OCI-LY1 (cell line): Measurements from ENCODE around the gene ADGRV1.

Source experiments
- H2AFZ ChIP-seq: fragments of 200-600 bp; sonication (generic), shearing (Covaris generic); 2 replicates; pipeline ENCODE4 v1.6.0; 2014; ENCODE audit warnings: antibody characterized with exemption, mild to moderate bottlenecking, low read length
- H3F3A ChIP-seq: fragments of 200-600 bp; sonication (generic), shearing (Covaris generic); 2 replicates; pipeline ENCODE4 v1.6.0; 2014; ENCODE audit warnings: mild to moderate bottlenecking, antibody characterized with exemption, low read length, moderate library complexity; ENCODE audit not compliant: insufficient read depth
- H3K27ac ChIP-seq: fragments of 200-600 bp; sonication (generic); 2 replicates; pipeline ENCODE4 v1.5.1; 2014; ENCODE audit warnings: low read length, mixed run types, mild to moderate bottlenecking, low read depth; ENCODE audit not compliant: poor library complexity, severe bottlenecking
- H3K27me3 ChIP-seq: fragments of 200-600 bp; sonication (generic); 2 replicates; pipeline ENCODE4 v1.6.0; 2014; ENCODE audit warnings: antibody characterized with exemption, mild to moderate bottlenecking, low read length, moderate library complexity; ENCODE audit not compliant: insufficient read depth
- H3K36me3 ChIP-seq: fragments of 200-600 bp; sonication (generic); 2 replicates; pipeline ENCODE4 v1.6.1; 2014; ENCODE audit warnings: mild to moderate bottlenecking, antibody characterized with exemption, low read length, moderate library complexity, mixed read lengths; ENCODE audit not compliant: insufficient read depth
- H3K4me1 ChIP-seq: fragments of 200-600 bp; sonication (generic); 2 replicates; pipeline ENCODE4 v1.5.1; 2014; ENCODE audit warnings: mild to moderate bottlenecking, low read length, moderate library complexity; ENCODE audit not compliant: insufficient read depth, severe bottlenecking
- H3K4me2 ChIP-seq: fragments of 200-600 bp; sonication (generic), shearing (Covaris generic); 2 replicates; pipeline ENCODE4 v1.6.1; 2014; ENCODE audit warnings: low read length
- H3K4me3 ChIP-seq: fragments of 200-600 bp; sonication (generic); 2 replicates; pipeline ENCODE4 v1.5.1; 2014; ENCODE audit warnings: low read length, low read depth, mild to moderate bottlenecking, mixed read lengths; ENCODE audit not compliant: poor library complexity, severe bottlenecking
- H3K79me2 ChIP-seq: fragments of 200-600 bp; shearing (Covaris generic); 2 replicates; pipeline ENCODE4 v1.6.1; 2016; ENCODE audit warnings: mixed run types, low read length, mixed read lengths; ENCODE audit not compliant: insufficient read depth
- H3K9ac ChIP-seq: fragments of 200-600 bp; sonication (generic), shearing (Covaris generic); 2 replicates; pipeline ENCODE4 v1.6.1; 2014; ENCODE audit warnings: mild to moderate bottlenecking, low read length, mixed read lengths
- H3K9me2 ChIP-seq: fragments of 200-600 bp; sonication (generic), shearing (Covaris generic); 2 replicates; pipeline ENCODE4 v1.6.1; 2014; ENCODE audit warnings: low read depth, mild to moderate bottlenecking, low read length, mixed read lengths
- H3K9me3 ChIP-seq: fragments of 200-600 bp; shearing (Covaris generic); 2 replicates; pipeline ENCODE4 v1.6.1; 2014; ENCODE audit warnings: low read length, mixed read lengths
- H4K20me1 ChIP-seq: fragments of 200-600 bp; sonication (generic), shearing (Covaris generic); 2 replicates; pipeline ENCODE4 v1.6.0; 2016; ENCODE audit warnings: mild to moderate bottlenecking, low read length; ENCODE audit not compliant: insufficient read depth
- EZH2 ChIP-seq: fragments of 200-600 bp; sonication (generic), shearing (Covaris generic); IDR thresholded peaks from 2 replicates; pipeline ENCODE4 v1.8.0; 2017; ENCODE audit warnings: borderline replicate concordance, mixed run types, mild to moderate bottlenecking, antibody characterized with exemption, low read length, moderate library complexity, mixed read lengths
- TF ChIP-seq, protein P1 (sequence below): fragments of 200-600 bp; sonication (generic), shearing (Covaris generic); IDR thresholded peaks from 2 replicates; pipeline ENCODE4 v1.5.1; 2017; ENCODE audit warnings: mild to moderate bottlenecking, antibody characterized with exemption, low read length, moderate library complexity, mixed read lengths

ADGRV1 gene

GRCh38 chr5:90932052-90932699 is 373.6 kb downstream of the ADGRV1 start:
- Histone ChIP-seq H3F3A (no peaks in the 10 kb centered on the region), H4K20me1 (no peaks in the 10 kb centered on the region), H3K36me3 (no peaks in the 10 kb centered on the region), H2AFZ (no peak overlapping the region), H3K27ac (no peak overlapping the region), H3K4me3 (no peak overlapping the region), H3K9ac (no peak overlapping the region), H3K9me3 (no peaks in the 10 kb centered on the region), H3K9me2 (no peaks in the 10 kb centered on the region), H3K79me2 (no peaks in the 10 kb centered on the region), H3K27me3 (no peaks in the 10 kb centered on the region), H3K4me1 (no peaks in the 10 kb centered on the region), H3K4me2 (no peak overlapping the region)
- TF ChIP-seq EZH2: no peak
- TF ChIP-seq, protein P1, sequence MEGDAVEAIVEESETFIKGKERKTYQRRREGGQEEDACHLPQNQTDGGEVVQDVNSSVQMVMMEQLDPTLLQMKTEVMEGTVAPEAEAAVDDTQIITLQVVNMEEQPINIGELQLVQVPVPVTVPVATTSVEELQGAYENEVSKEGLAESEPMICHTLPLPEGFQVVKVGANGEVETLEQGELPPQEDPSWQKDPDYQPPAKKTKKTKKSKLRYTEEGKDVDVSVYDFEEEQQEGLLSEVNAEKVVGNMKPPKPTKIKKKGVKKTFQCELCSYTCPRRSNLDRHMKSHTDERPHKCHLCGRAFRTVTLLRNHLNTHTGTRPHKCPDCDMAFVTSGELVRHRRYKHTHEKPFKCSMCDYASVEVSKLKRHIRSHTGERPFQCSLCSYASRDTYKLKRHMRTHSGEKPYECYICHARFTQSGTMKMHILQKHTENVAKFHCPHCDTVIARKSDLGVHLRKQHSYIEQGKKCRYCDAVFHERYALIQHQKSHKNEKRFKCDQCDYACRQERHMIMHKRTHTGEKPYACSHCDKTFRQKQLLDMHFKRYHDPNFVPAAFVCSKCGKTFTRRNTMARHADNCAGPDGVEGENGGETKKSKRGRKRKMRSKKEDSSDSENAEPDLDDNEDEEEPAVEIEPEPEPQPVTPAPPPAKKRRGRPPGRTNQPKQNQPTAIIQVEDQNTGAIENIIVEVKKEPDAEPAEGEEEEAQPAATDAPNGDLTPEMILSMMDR: peak; percentile 66

GRCh38 chr5:90933298-90933697 is 374.7 kb downstream of the ADGRV1 start:
- Histone ChIP-seq H3K9ac (no peak overlapping the region), H3F3A (no peaks in the 10 kb centered on the region), H3K27ac (no peak overlapping the region), H3K36me3 (no peaks in the 10 kb centered on the region), H3K9me2 (no peaks in the 10 kb centered on the region), H3K4me1 (no peaks in the 10 kb centered on the region), H4K20me1 (no peaks in the 10 kb centered on the region), H3K4me3 (no peak overlapping the region), H2AFZ (no peak overlapping the region), H3K4me2 (no peak overlapping the region), H3K79me2 (no peaks in the 10 kb centered on the region), H3K9me3 (no peaks in the 10 kb centered on the region), H3K27me3 (no peaks in the 10 kb centered on the region)
- no peak for TF ChIP-seq EZH2
- TF ChIP-seq, protein P1: no peak

DNA sequence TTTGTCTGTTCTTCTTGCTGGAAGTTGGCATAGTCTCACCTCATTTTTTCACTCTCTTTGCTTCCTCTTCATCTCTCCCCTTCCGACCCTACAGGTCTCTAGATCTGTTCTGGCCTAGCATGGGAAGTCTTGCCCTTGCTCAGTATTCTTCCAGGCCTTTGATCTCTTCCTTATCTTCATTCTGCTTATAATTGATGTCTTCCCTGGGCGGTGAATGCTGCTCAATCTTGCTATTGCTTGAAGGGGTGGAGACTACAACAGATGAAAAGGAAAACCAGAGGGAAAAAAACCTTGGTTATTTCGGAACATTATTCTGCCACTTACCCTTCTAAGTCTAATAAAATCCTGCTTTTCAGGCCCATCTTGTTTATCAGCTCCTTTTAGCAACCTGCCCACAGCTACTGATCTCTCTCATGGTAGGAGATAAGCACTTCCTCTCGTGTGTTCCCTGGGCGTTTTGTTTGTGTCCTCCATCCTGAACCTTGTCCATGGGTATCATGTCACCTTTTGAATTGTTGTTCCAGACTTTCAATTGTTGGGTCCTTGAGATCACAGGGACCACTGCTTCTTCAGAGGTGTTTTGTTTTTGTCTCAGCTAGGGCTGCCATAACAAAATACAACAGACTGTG is 375.6 kb downstream of the ADGRV1 start:
- H3K9me3 ChIP-seq: no peaks in the 10 kb centered on the region
- no peak for TF ChIP-seq EZH2
- TF ChIP-seq, protein P1: no peak
- H3K4me3 ChIP-seq: no peak overlapping the region
- no peaks in the 10 kb centered on the region for H3F3A ChIP-seq
- no peaks in the 10 kb centered on the region for H4K20me1 ChIP-seq
- no peaks in the 10 kb centered on the region for H3K4me1 ChIP-seq
- H3K27ac ChIP-seq: no peak overlapping the region
- H3K4me2 ChIP-seq: no peak overlapping the region
- no peak overlapping the region for H2AFZ ChIP-seq
- H3K27me3 ChIP-seq: no peaks in the 10 kb centered on the region
- no peak overlapping the region for H3K9ac ChIP-seq
- no peaks in the 10 kb centered on the region for H3K79me2 ChIP-seq
- H3K36me3 ChIP-seq: no peaks in the 10 kb centered on the region
- no peaks in the 10 kb centered on the region for H3K9me2 ChIP-seq
